A549 (cell line): ENCODE data around the gene CECR2.

Experiments used
- RAD21 ChIP-seq, 2 experiments: fragments of >200 bp in 1 of 2; sonication (Bioruptor Twin) in 1 of 2; formaldehyde crosslinking in 1 of 2; IDR thresholded peaks in 1 of 2; conservative IDR thresholded peaks in 1 of 2; 2 replicates in 1 of 2; 3 replicates in 1 of 2; pipeline ENCODE4 v1.6.1; 2012 to 2018; ENCODE audit warnings: inconsistent platforms in 1 of 2
- TF ChIP-seq, protein P1 (sequence below): fragments of 200-600 bp; sonication (generic); IDR thresholded peaks from 2 replicates; pipeline ENCODE4 v1.6.1; 2016; ENCODE audit warnings: antibody characterized with exemption, mild to moderate bottlenecking, moderate library complexity

GRCh38 chr22:17586831-17587440 is 217.7 kb downstream of the CECR2 start:
- TF ChIP-seq, protein P1, sequence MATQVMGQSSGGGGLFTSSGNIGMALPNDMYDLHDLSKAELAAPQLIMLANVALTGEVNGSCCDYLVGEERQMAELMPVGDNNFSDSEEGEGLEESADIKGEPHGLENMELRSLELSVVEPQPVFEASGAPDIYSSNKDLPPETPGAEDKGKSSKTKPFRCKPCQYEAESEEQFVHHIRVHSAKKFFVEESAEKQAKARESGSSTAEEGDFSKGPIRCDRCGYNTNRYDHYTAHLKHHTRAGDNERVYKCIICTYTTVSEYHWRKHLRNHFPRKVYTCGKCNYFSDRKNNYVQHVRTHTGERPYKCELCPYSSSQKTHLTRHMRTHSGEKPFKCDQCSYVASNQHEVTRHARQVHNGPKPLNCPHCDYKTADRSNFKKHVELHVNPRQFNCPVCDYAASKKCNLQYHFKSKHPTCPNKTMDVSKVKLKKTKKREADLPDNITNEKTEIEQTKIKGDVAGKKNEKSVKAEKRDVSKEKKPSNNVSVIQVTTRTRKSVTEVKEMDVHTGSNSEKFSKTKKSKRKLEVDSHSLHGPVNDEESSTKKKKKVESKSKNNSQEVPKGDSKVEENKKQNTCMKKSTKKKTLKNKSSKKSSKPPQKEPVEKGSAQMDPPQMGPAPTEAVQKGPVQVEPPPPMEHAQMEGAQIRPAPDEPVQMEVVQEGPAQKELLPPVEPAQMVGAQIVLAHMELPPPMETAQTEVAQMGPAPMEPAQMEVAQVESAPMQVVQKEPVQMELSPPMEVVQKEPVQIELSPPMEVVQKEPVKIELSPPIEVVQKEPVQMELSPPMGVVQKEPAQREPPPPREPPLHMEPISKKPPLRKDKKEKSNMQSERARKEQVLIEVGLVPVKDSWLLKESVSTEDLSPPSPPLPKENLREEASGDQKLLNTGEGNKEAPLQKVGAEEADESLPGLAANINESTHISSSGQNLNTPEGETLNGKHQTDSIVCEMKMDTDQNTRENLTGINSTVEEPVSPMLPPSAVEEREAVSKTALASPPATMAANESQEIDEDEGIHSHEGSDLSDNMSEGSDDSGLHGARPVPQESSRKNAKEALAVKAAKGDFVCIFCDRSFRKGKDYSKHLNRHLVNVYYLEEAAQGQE, result no peak
- TF ChIP-seq RAD21 (conservative IDR thresholded peaks at IDR 0.05 in 1 of 2, IDR thresholded peaks at IDR 0.05 in 1 of 2), result no peak
